SK-N-SH treated with all-trans-retinoic acid at 6 μM for 48 hours (cell line): ENCODE results near the gene FHL1.

Experiments used
- ATAC-seq: fragments of 200-7000 bp; cut with Tn5 transposase; 3 replicates; pipeline ENCODE4 v1.9.1; 2020; ENCODE audit warnings: mild to moderate bottlenecking, moderate library complexity
- ARNTL ChIP-seq: fragments of 450-650 bp; formaldehyde crosslinking; IDR thresholded peaks from 2 replicates; pipeline ENCODE4 v1.5.0; 2020; ENCODE audit warnings: low read depth, mild to moderate bottlenecking, moderate library complexity, borderline replicate concordance
- BACH2 ChIP-seq: fragments of 250-450 bp; sonication (Bioruptor Pico); IDR thresholded peaks from 2 replicates; pipeline ENCODE4 v1.9.0; 2021; ENCODE audit warnings: mild to moderate bottlenecking, borderline replicate concordance
- CSDC2 ChIP-seq: fragments of 250-450 bp; sonication (Bioruptor Pico); IDR thresholded peaks from 2 replicates; pipeline ENCODE4 v1.5.0; 2020; ENCODE audit warnings: mild to moderate bottlenecking, moderate library complexity
- CSRNP3 ChIP-seq: fragments of 250-450 bp; sonication (Bioruptor Pico); IDR thresholded peaks from 2 replicates; pipeline ENCODE4 v1.5.1; 2021; ENCODE audit warnings: mild to moderate bottlenecking, moderate library complexity
- ESRRG ChIP-seq: fragments of 250-450 bp; sonication (Bioruptor Pico); IDR thresholded peaks from 2 replicates; pipeline ENCODE4 v1.6.1; 2021; ENCODE audit warnings: mild to moderate bottlenecking
- GLIS3 ChIP-seq: fragments of 250-450 bp; sonication (Bioruptor Pico); IDR thresholded peaks from 2 replicates; pipeline ENCODE4 v1.5.0; 2020; ENCODE audit warnings: mild to moderate bottlenecking, moderate library complexity
- ISL1 ChIP-seq: fragments of 250-450 bp; sonication (Bioruptor Pico); IDR thresholded peaks from 2 replicates; pipeline ENCODE4 v2.1.2; 2022; ENCODE audit warnings: mild to moderate bottlenecking, moderate library complexity
- OSR1 ChIP-seq: fragments of 250-450 bp; sonication (Bioruptor Pico); IDR thresholded peaks from 2 replicates; pipeline ENCODE4 v1.8.0; 2022; ENCODE audit warnings: moderate library complexity, mild to moderate bottlenecking, inconsistent platforms
- POU6F1 ChIP-seq: fragments of 250-450 bp; sonication (Bioruptor Pico); IDR thresholded peaks from 2 replicates; pipeline ENCODE4 v1.8.0; 2021; ENCODE audit warnings: low read depth, mild to moderate bottlenecking, moderate library complexity, borderline replicate concordance
- RARB ChIP-seq: fragments of 250-450 bp; sonication (Bioruptor Pico); IDR thresholded peaks from 2 replicates; pipeline ENCODE4 v1.8.0; 2021; ENCODE audit warnings: mild to moderate bottlenecking, moderate library complexity
- SNAI2 ChIP-seq: fragments of 250-450 bp; sonication (Bioruptor Pico); IDR thresholded peaks from 2 replicates; pipeline ENCODE4 v1.5.0; 2020; ENCODE audit warnings: mild to moderate bottlenecking, moderate library complexity
- TCF4 ChIP-seq: fragments of 250-450 bp; sonication (Bioruptor Pico); IDR thresholded peaks from 2 replicates; pipeline ENCODE4 v1.8.0; 2021; ENCODE audit warnings: mild to moderate bottlenecking, moderate library complexity, borderline replicate concordance
- TOX ChIP-seq: fragments of 250-450 bp; sonication (Bioruptor Pico); IDR thresholded peaks from 2 replicates; pipeline ENCODE4 v1.8.0; 2021; ENCODE audit warnings: mild to moderate bottlenecking, moderate library complexity, borderline replicate concordance
- ZC3H10 ChIP-seq: fragments of 250-450 bp; sonication (Bioruptor Pico); IDR thresholded peaks from 2 replicates; pipeline ENCODE4 v1.5.1; 2021; ENCODE audit warnings: mild to moderate bottlenecking, moderate library complexity
- ZFP3 ChIP-seq: fragments of 250-450 bp; sonication (Bioruptor Pico); IDR thresholded peaks from 2 replicates; pipeline ENCODE4 v1.5.0; 2020; ENCODE audit warnings: mild to moderate bottlenecking, moderate library complexity
- ZNF565 ChIP-seq: fragments of 450-650 bp; formaldehyde crosslinking; conservative IDR thresholded peaks from 2 replicates; pipeline ENCODE4 v1.5.0; 2020; ENCODE audit warnings: low read depth, mild to moderate bottlenecking, moderate library complexity
- ZNF8 ChIP-seq: fragments of 450-650 bp; formaldehyde crosslinking; IDR thresholded peaks from 2 replicates; pipeline ENCODE4 v1.5.0; 2020; ENCODE audit warnings: mild to moderate bottlenecking, moderate library complexity
- TF ChIP-seq, protein P1 (sequence below): fragments of 250-450 bp; sonication (Bioruptor Pico); IDR thresholded peaks from 2 replicates; pipeline ENCODE4 v1.5.0; 2020; ENCODE audit warnings: mild to moderate bottlenecking, moderate library complexity

The FHL1 gene

GRCh38 chrX:136255541-136255940, 108.2 kb downstream of the FHL1 start:
- TF ChIP-seq ARNTL (CRISPR knock-in tag) (no peak), ZNF565 (CRISPR knock-in tag) (no peak), ZNF8 (CRISPR knock-in tag) (no peak), ZC3H10 (CRISPR knock-in tag) (no peak), GLIS3 (CRISPR knock-in tag) (no peak), CSRNP3 (CRISPR knock-in tag) (no peak), SNAI2 (CRISPR knock-in tag) (no peak), POU6F1 (CRISPR knock-in tag) (no peak), ESRRG (CRISPR knock-in tag) (no peak)
- ATAC-seq, result no peak

DNA sequence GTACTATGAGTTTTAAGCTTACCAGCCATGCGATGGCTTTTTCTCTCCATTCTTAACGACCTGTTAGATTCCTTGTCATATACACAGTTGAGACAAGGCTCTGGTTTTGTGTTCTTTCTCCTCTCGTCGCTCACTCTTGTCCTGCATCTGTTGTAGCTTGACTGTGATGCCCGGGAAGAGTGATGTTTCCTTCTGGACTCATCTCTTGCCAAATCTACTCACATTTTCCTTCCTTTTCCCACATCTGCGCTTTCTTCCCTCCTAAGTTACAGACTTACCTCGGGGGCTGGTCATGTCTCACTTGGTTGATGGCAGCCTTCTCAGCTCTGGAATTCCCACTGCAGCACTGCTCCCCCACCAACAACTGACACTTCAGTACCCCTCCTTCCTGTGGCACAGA, 108.7 kb downstream of the FHL1 start:
- ATAC-seq, result no peak

GRCh38 chrX:136258951-136259350, 111.6 kb downstream of the FHL1 start:
- no peak for ATAC-seq
- no peak for TF ChIP-seq ISL1 (CRISPR knock-in tag)
- TF ChIP-seq OSR1 (CRISPR knock-in tag), result no peak
- TF ChIP-seq GLIS3 (CRISPR knock-in tag), result no peak
- TF ChIP-seq SNAI2 (CRISPR knock-in tag), result no peak
- TF ChIP-seq CSDC2 (CRISPR knock-in tag), result no peak
- no peak for TF ChIP-seq ZNF565 (CRISPR knock-in tag)
- no peak for TF ChIP-seq BACH2 (CRISPR knock-in tag)
- TF ChIP-seq ZC3H10 (CRISPR knock-in tag), result no peak
- TF ChIP-seq ARNTL (CRISPR knock-in tag), result no peak
- no peak for TF ChIP-seq POU6F1 (CRISPR knock-in tag)
- TF ChIP-seq ESRRG (CRISPR knock-in tag), result no peak

More for the DNA sequence above, 108.7 kb downstream of the FHL1 start:
- TF ChIP-seq ESRRG (CRISPR knock-in tag), result no peak

- ATAC-seq, result no peak; the same call in 1 of the 3 replicates
- TF ChIP-seq RARB (CRISPR knock-in tag) (no peak), ESRRG (CRISPR knock-in tag) (no peak), CSDC2 (CRISPR knock-in tag) (no peak), BACH2 (CRISPR knock-in tag) (no peak), SNAI2 (CRISPR knock-in tag) (no peak), ARNTL (CRISPR knock-in tag) (no peak), ZNF8 (CRISPR knock-in tag) (no peak), TCF4 (CRISPR knock-in tag) (no peak), TOX (CRISPR knock-in tag) (no peak)
- TF ChIP-seq, protein P1, sequence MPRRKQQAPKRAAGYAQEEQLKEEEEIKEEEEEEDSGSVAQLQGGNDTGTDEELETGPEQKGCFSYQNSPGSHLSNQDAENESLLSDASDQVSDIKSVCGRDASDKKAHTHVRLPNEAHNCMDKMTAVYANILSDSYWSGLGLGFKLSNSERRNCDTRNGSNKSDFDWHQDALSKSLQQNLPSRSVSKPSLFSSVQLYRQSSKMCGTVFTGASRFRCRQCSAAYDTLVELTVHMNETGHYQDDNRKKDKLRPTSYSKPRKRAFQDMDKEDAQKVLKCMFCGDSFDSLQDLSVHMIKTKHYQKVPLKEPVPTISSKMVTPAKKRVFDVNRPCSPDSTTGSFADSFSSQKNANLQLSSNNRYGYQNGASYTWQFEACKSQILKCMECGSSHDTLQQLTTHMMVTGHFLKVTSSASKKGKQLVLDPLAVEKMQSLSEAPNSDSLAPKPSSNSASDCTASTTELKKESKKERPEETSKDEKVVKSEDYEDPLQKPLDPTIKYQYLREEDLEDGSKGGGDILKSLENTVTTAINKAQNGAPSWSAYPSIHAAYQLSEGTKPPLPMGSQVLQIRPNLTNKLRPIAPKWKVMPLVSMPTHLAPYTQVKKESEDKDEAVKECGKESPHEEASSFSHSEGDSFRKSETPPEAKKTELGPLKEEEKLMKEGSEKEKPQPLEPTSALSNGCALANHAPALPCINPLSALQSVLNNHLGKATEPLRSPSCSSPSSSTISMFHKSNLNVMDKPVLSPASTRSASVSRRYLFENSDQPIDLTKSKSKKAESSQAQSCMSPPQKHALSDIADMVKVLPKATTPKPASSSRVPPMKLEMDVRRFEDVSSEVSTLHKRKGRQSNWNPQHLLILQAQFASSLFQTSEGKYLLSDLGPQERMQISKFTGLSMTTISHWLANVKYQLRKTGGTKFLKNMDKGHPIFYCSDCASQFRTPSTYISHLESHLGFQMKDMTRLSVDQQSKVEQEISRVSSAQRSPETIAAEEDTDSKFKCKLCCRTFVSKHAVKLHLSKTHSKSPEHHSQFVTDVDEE (CRISPR knock-in tag), result no peak
- TF ChIP-seq, all 23 proteins: peak for 0
Observed at GRCh38 chrX:136259543-136259942, 112.2 kb downstream of the FHL1 start.

DNA sequence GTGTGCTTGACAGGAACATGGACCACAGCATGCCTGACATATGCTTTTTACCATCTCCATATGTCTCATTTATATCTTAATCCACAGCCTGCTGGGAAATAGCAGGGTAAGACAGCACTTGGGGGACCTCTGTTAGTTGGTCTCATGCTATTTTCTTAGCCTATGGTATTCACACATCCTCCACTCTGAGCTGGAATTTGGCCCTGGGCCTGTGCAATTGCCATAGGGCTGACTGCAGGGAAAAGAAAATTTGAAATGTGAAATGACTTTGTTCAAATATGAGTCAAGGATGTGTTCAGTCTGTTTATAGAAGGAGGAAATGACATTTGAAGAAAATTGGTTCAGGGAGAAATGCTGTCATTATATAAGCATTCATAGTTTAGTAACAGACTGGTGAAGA, 113.4 kb downstream of the FHL1 start:
- TF ChIP-seq ZFP3 (CRISPR knock-in tag), result no peak
- ATAC-seq, result peak; percentile 71
